ENCODE measurements around the gene TEKTIP1.

Gene TEKTIP1

DNA sequence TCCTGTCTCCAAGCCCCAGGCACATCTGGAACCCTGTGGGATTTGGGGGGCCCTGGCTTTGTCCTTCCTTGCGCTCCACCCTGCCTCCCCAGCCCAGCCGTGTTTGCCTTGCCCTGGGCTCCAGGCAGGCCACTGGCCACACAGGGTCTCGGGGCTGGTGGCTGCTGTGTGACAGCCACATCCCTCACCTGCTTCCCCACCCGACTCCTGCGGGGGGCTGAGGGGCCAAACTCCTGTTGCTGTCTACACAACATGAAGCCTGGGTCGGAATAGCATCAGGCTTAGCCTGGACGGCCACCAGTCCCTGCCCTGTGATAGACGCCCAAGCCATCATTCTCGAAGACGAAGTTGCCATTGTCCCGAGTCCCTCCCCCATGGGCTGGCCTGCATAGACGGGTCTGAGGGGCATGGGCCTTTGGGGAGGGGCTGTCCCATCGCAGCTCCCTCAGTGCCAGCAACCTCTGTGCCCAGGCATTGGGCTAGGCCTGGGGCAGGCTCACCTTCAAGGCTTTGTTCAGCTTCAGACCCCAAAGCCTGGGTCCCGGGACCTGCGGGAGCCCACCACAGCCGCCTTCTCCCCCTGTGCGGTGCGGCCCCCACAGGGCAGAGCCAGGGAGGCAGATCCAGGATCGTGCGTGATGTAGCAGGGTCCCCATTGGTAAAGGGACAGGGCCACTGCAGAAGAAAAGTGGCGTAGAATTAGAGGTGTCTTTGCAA, 15.5 kb upstream of the TEKTIP1 start:
- TF ChIP-seq CTCF (IDR thresholded peaks at IDR 0.05), result no peak

GRCh38 chr19:3524078-3524842, 14.7 kb upstream of the TEKTIP1 start:
- TF ChIP-seq CTCF (IDR thresholded peaks at IDR 0.05), result no peak

GRCh38 chr19:3524904-3525451, 14.0 kb upstream of the TEKTIP1 start:
- no peak for TF ChIP-seq CTCF (IDR thresholded peaks at IDR 0.05)

DNA sequence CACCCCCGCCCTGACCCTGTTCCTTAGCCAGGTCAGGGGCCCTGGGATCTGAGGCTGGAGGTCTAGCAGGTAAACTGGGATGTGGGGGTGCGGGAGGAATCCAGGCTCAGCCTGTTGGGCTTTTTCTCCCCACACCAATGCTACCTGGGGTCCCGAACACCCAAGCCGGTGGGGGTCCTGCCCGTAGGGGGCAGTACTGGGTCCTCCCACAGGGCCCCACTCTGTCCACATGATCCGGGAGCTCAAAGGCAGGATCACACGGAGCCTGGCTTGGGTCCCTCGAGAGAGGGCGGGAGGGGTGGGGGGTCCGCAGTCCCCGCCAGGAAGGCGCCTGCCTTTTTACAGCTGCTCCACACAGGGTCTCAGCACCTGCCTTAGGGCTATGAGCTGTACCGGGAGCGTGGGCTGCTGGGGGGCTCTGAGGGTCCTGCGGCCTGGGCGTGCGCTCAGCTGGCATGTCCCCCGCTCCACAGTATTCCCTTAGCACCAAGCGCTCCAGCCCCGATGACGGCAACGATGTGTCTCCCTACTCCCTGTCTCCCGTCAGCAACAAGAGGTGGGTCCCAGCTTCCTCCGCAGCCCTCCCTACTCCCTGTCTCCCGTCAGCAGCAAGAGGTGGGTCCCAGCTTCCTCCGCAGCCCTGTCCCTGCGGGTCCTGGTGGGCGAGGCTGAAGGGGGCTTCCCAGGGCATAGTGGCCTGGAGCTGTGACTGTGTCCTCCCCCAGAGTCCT, 12.3 kb upstream of the TEKTIP1 start:
- TF ChIP-seq CTCF (IDR thresholded peaks at IDR 0.05), result peak; percentile 46

DNA sequence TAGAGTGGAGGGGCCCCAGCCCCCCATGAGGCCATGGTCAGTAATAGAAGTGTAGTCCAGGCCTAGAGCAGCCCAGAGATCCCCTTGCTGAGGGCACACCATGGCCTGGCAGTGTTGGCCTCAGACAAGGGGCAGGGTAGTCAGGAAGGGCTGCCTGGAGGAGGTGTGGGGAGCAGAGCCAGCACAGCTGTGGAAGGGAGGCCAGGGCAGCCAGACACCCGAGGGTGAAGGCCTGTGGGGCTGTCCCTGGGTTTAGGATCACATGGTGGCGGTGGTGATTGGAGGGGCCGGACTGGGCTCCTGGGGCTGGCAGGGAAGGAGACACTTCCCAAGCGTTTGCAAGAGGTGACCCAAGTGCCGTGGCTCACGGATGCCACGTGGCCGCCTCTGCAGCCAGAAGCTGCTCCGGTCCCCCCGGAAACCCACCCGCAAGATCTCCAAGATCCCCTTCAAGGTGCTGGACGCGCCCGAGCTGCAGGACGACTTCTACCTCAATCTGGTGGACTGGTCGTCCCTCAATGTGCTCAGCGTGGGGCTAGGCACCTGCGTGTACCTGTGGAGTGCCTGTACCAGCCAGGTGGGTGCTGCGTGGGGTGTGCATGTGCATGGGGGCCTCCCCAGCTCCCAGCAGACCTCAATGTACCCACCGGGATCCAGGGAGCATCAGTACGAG, 11.6 kb upstream of the TEKTIP1 start:
- no peak for TF ChIP-seq CTCF (IDR thresholded peaks at IDR 0.05)

GRCh38 chr19:3528080-3528479, 10.9 kb upstream of the TEKTIP1 start:
- TF ChIP-seq CTCF (IDR thresholded peaks at IDR 0.05), result no peak
